HG03045 (cell line): ENCODE measurements around the gene CHAF1B.

Experiments used
- ATAC-seq: cut with Tn5 transposase; IDR thresholded peaks from one replicate; pipeline ENCODE4 v1.9.1; 2021; ENCODE audit warnings: mild to moderate bottlenecking, moderate library complexity; ENCODE audit not compliant: unreplicated experiment

Gene CHAF1B

GRCh38 chr21:36461277-36461917 lies 76.2 kb downstream of the CHAF1B start:
- no peak for ATAC-seq

- ATAC-seq = no peak
These were observed 76.8 kb downstream of the CHAF1B start for GRCh38 chr21:36461918-36462486.

- no peak for ATAC-seq
These were observed 78.0 kb downstream of the CHAF1B start for GRCh38 chr21:36463204-36463603.

- ATAC-seq = no peak
These were observed 78.8 kb downstream of the CHAF1B start for GRCh38 chr21:36463991-36464390.

GRCh38 chr21:36464590-36464989 lies 79.4 kb downstream of the CHAF1B start:
- ATAC-seq = no peak

- no peak for ATAC-seq
These were observed 80.3 kb downstream of the CHAF1B start for GRCh38 chr21:36465478-36465877.

- ATAC-seq = no peak
These were observed 80.9 kb downstream of the CHAF1B start for GRCh38 chr21:36466061-36466511.
